Colon (tissue), 2 donors: ENCODE data around the gene NLGN2.

Source experiments
- FAIRE-seq: peaks from 2 replicates; lab custom pipeline; 2012; peaks lifted over from hg19 to GRCh38; lab: Jason Lieb, UNC
- donor health status: control.
- donor health status: control.

The NLGN2 gene

GRCh38 chr17:7437950-7438614 is 30.4 kb downstream of the NLGN2 start:
- FAIRE-seq: no peak

- no peak for FAIRE-seq
These were observed 31.2 kb downstream of the NLGN2 start for GRCh38 chr17:7438656-7439460.

GRCh38 chr17:7439462-7440112 is 31.9 kb downstream of the NLGN2 start, which contains the start of gene FGF11:
Gene FGF11, plus strand, starts transcription at chr17:7439512. Its CDS starts 109 bp downstream, at chr17:7439621.
- no peak for FAIRE-seq

GRCh38 chr17:7440113-7440833 is 32.6 kb downstream of the NLGN2 start:
- no peak for FAIRE-seq

- no peak for FAIRE-seq
These were observed 33.2 kb downstream of the NLGN2 start for GRCh38 chr17:7440834-7441195.

GRCh38 chr17:7441266-7441665 is 33.6 kb downstream of the NLGN2 start:
- FAIRE-seq: no peak

- FAIRE-seq: no peak
These were observed 34.5 kb downstream of the NLGN2 start for GRCh38 chr17:7442142-7442541.

GRCh38 chr17:7443499-7444485 is 36.1 kb downstream of the NLGN2 start:
- no peak for FAIRE-seq

GRCh38 chr17:7444682-7445618 is 37.3 kb downstream of the NLGN2 start, which contains the start of gene CHRNB1:
Gene CHRNB1, plus strand, starts transcription at chr17:7445061. Its CDS starts 67 bp downstream, at chr17:7445128.
- no peak for FAIRE-seq

- FAIRE-seq: no peak
These were observed 37.9 kb downstream of the NLGN2 start for GRCh38 chr17:7445619-7445968.

GRCh38 chr17:7448461-7448860 is 40.8 kb downstream of the NLGN2 start:
- no peak for FAIRE-seq

- FAIRE-seq: no peak
These were observed 52.4 kb downstream of the NLGN2 start for GRCh38 chr17:7459961-7460545.

GRCh38 chr17:7460850-7461660 is 53.4 kb downstream of the NLGN2 start:
- no peak for FAIRE-seq

GRCh38 chr17:7462474-7463371 is 55.1 kb downstream of the NLGN2 start:
- no peak for FAIRE-seq

GRCh38 chr17:7463372-7463846 is 55.8 kb downstream of the NLGN2 start:
- no peak for FAIRE-seq

GRCh38 chr17:7464081-7464480 is 56.4 kb downstream of the NLGN2 start:
- no peak for FAIRE-seq

GRCh38 chr17:7465597-7466275 is 58.1 kb downstream of the NLGN2 start:
- no peak for FAIRE-seq
